GM19238 (cell line): ENCODE results near the gene MAPRE2.
"Not testable (repeated sequence)": the region's sequence is repeated elsewhere in the genome, so short reads cannot be mapped to it uniquely, and the experiment has no call there.

ENCODE experiments used
- DNase-seq: peaks from one replicate; pipeline ENCODE4 v3.0.0; 2011; ENCODE audit warnings: low spot score; ENCODE audit not compliant: insufficient read length

Gene MAPRE2

GRCh38 chr18:35150195-35150594 lies 109.0 kb downstream of the MAPRE2 start:
- not testable (repeated sequence) for DNase-seq

GRCh38 chr18:35153609-35154272 lies 112.5 kb downstream of the MAPRE2 start:
- DNase-seq = no peak

- DNase-seq = no peak
Measured at GRCh38 chr18:35155398-35156117, 114.3 kb downstream of the MAPRE2 start.

GRCh38 chr18:35157181-35157580 lies 116.0 kb downstream of the MAPRE2 start:
- DNase-seq = no peak

GRCh38 chr18:35158728-35159450 lies 117.7 kb downstream of the MAPRE2 start:
- no peak for DNase-seq

- no peak for DNase-seq
Measured at GRCh38 chr18:35159782-35160181, 118.6 kb downstream of the MAPRE2 start.

- DNase-seq = no peak
Measured at GRCh38 chr18:35161485-35161884, 120.3 kb downstream of the MAPRE2 start.

GRCh38 chr18:35161934-35162333 lies 120.7 kb downstream of the MAPRE2 start:
- DNase-seq = no peak

- DNase-seq = no peak
Measured at GRCh38 chr18:35163014-35163539, 121.9 kb downstream of the MAPRE2 start.

GRCh38 chr18:35163721-35164120 lies 122.5 kb downstream of the MAPRE2 start:
- no peak for DNase-seq

GRCh38 chr18:35164133-35164532 lies 122.9 kb downstream of the MAPRE2 start:
- no peak for DNase-seq

- DNase-seq = no peak
Measured at GRCh38 chr18:35167332-35167731, 126.1 kb downstream of the MAPRE2 start.

GRCh38 chr18:35167857-35168256 lies 126.6 kb downstream of the MAPRE2 start:
- DNase-seq = no peak

- DNase-seq = not testable (repeated sequence)
Measured at GRCh38 chr18:35170323-35170722, 129.1 kb downstream of the MAPRE2 start.

GRCh38 chr18:35171315-35171987 lies 130.2 kb downstream of the MAPRE2 start:
- DNase-seq = no peak

- DNase-seq = no peak
Measured at GRCh38 chr18:35172009-35172408, 130.8 kb downstream of the MAPRE2 start.

GRCh38 chr18:35172451-35173035 lies 131.3 kb downstream of the MAPRE2 start:
- no peak for DNase-seq

- no peak for DNase-seq
Measured at GRCh38 chr18:35174093-35174731, 133.0 kb downstream of the MAPRE2 start.

GRCh38 chr18:35174745-35175144 lies 133.5 kb downstream of the MAPRE2 start:
- no peak for DNase-seq

GRCh38 chr18:35176925-35177324 lies 135.7 kb downstream of the MAPRE2 start:
- no peak for DNase-seq

- no peak for DNase-seq
Measured at GRCh38 chr18:35178260-35178659, 137.0 kb downstream of the MAPRE2 start.
